Prostate gland (tissue), 2 donors: ENCODE data around the gene SV2B.

Experiments used
- POLR2A ChIP-seq: fragments of 450-650 bp; IDR thresholded peaks from one replicate; pipeline ENCODE4 v1.6.1; 2016; ENCODE audit warnings: antibody characterized with exemption, mild to moderate bottlenecking
- TF ChIP-seq, protein P1 (sequence below), 4 experiments: fragments of 200-600 bp in 2 of 4; fragments of 450-650 bp in 2 of 4; sonication (generic) in 2 of 4; IDR thresholded peaks; 1 replicate in 3 of 4; 2 replicates in 1 of 4; pipeline ENCODE4 v1.5.1; 2016 to 2019; ENCODE audit warnings: antibody characterized with exemption in 4 of 4, mild to moderate bottlenecking in 2 of 4, moderate library complexity in 2 of 4

- TF ChIP-seq, protein P1, sequence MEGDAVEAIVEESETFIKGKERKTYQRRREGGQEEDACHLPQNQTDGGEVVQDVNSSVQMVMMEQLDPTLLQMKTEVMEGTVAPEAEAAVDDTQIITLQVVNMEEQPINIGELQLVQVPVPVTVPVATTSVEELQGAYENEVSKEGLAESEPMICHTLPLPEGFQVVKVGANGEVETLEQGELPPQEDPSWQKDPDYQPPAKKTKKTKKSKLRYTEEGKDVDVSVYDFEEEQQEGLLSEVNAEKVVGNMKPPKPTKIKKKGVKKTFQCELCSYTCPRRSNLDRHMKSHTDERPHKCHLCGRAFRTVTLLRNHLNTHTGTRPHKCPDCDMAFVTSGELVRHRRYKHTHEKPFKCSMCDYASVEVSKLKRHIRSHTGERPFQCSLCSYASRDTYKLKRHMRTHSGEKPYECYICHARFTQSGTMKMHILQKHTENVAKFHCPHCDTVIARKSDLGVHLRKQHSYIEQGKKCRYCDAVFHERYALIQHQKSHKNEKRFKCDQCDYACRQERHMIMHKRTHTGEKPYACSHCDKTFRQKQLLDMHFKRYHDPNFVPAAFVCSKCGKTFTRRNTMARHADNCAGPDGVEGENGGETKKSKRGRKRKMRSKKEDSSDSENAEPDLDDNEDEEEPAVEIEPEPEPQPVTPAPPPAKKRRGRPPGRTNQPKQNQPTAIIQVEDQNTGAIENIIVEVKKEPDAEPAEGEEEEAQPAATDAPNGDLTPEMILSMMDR (IDR thresholded peaks at IDR 0.05): no peak
- TF ChIP-seq POLR2A: no peak
Measured at GRCh38 chr15:91227117-91227516, 127.1 kb downstream of the SV2B start.
